ENCODE measurements around the gene TTC23. TPM values are rescaled to one million over a fixed set of nuclear protein-coding genes. Genes with fewer than 3 reads are reported as not detected.

TTC23 gene
- total RNA-seq, 1 donor from 2014 or later, result 10.1 TPM

DNA sequence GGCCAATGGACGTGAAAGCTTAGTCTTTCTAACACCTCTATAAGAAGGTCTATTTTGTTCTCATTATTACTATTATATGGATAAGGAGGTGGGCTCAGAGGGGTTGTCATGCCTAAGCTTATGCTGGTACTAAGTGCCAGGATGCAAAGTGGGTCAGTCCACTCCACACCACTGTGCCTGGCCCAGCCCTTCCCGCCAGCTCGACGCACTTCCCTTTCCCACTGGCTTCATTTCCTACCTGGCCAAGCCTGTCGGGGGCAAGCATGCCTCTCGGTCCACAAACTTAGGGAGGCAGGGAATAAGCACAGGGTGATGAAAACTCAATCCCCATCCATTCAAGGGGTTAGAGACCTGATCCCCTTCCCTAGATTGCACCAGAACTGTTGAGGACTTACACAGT lies 150.4 kb downstream of the TTC23 start:
- intact Hi-C loops (cut with micrococcal nuclease), result no loop called here
- ATAC-seq (no peak), DNase-seq (no peak)

DNA sequence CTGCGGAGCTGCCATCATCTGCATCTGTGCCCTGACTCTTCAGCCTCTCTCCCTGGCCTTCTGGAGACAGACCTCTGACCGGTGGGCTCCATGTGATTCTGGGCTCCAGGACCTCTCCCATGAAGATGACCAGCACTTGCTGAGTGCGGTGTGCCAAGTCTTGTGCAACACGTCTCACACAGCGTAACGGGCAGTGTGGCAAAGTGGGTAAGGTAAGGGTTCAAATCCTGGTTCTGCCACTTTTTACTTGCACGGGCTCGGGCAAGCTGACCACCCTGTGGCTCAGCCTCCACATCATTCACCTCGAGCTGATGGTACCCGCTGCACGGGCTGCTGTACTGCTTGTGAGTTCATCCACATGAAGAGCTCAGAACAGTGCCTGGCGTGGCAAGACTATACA lies 151.0 kb downstream of the TTC23 start:
- intact Hi-C loops (cut with micrococcal nuclease), result no loop called here
- DNase-seq (no peak), ATAC-seq (no peak)

DNA sequence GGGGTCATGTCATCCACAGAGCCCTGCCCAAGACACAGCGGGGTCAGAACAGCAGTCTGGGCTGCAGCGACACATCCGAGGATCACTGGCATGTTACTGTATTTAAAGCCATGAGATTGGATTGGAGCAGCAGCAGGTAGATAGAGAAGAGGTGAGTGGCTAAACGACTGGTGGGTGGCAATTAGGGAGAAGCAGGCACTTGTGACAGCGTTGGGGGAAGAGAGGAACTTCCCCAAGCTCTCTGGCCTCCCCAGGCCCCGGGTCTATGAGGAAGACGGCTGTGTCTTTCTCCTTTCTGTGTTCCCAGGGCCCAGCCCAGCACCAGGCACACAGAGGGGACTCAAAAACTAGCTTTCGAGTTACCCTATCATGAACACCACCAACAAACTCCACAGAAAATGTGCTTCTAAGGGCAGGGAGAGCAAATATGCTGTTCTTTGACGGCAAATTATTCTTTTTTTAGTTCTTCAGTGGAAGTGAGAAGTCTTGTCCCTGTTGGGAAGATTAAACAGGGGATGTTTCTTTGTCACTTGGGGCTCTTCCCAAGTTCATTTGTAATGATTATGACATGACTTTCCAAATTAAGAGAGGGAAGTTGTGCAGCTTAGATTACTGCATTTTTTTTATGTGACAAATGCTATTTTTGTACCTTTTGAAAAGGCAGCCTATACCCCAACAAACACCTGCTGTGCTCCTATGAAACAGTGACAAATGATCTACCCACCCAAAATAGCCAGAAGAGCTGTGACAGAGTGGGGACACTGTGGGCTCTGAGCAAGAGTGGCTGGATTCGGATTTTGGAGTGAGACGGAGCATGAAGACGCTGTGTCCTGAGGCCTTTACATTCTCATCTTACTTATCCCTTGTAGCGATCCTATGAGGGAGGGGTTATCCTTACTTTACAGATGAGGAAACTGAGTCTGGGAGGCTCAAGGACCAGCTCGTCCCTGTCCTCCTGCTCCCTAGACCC lies 151.7 kb downstream of the TTC23 start:
- intact Hi-C loops (cut with micrococcal nuclease), result no loop called here
- ATAC-seq, result no peak
- DNase-seq, result no peak

DNA sequence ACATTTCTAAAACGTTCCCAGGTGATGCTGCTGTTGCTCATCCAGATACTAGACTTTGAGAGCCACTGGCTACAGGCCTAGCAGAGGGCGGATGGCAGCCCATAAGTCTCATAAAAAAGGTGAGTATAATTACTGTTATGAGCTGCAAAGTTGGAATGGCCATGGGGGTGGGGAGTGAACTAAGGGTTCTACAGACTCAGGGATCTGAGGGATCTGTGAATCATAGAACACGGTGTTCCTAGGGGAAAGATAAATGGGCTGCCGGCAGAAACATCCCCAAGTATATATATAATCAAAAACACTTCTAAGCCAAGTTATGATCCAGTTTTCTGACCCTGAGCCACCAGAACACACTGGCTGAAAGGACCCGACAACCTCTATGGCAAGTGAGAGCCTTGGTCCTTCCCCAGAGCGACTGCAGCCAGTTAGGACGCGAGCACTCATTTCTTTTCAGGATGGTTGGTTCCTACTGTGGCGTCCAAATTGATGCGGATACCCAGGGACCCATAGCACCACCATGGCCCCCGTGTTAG lies 152.4 kb downstream of the TTC23 start:
- intact Hi-C loops (cut with micrococcal nuclease), result no loop called here
- ATAC-seq (no peak), DNase-seq (no peak)

DNA sequence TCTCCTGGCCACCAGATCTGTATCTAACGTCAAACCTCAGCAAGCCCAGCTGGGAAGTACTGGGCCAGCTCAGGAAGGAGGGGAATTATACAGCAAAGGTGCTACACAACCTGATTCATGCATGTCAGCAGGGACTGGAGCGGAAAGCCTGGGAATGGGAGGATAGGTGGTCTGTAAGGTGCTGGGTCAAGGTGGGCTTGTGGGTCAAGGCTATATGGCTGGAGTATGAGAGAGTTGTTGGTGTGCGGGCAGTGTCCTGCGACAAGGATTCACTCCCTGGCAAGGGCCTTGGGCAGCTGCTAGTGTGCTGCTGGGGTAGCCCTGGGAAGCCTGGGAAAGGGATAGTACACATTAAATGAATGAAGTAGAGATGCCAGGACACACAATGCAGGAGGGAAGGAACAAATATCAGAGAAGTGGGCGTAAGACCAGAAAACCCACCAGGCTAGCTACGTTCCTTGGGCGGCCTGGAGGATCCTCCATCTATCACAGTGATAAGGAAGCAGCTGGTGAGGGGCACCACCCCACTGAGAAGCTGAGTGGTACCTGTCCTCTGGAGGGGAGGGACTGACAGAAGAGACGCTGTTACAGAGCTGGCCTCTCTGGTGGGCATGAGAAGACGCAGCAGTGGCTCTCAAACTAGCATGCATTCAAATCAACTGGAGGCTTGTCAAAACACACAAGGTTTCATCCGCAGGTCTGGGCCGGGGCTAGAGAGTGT lies 153.0 kb downstream of the TTC23 start:
- DNase-seq (no peak), ATAC-seq (no peak)
- intact Hi-C loops (cut with micrococcal nuclease), result no loop called here

DNA sequence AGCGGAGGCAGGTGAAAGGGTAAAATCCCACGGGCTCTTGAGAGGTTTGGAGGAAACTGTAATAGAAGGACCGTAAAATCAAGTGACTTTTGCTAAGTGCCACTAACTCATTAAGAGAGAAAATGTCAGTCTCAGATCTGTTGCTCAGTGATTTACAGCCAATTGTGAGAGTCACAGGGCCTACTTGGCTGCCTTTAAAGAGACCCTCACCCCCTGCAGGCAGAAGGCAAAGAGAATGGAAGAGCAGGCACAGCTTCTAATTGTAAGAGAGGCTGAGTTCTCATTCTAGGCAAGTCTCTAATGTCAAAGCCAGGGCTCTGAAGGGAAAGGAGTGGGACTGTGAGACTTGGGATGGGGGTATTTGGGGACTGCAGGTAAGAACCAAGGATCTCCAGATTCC lies 153.8 kb downstream of the TTC23 start:
- intact Hi-C loops (cut with micrococcal nuclease), result no loop called here
- DNase-seq, result no peak
- no peak for ATAC-seq

DNA sequence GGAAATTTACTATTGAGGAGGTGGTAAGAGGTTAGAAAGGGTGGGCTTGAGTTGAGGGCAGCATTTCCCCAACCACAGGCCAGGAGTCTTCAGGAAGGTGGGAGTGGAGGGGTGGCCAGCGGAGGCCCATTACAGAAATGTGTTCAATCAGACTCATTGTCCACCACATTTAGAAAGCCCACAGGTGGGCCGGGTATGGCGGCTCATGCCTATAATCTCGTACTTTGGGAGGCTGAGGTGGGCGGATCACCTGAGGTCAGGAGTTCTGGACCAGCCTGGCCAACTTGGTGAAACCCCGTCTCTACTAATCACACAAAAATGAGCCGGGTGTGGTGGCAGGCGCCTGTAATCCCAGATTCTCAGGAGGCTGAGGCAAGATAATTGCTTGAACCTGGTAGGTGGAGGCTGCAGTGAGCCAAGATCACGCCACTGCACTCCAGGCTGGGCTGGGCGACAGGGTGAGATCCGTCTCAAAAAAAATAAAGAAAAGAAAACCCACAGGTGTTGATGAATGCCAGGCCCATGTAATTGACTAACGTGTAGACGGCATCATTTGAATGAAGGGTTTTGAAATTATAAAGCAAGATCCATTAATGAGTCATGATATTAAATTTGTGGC lies 156.7 kb downstream of the TTC23 start:
- DNase-seq, result no peak
- ATAC-seq, result no peak
- intact Hi-C loops (cut with micrococcal nuclease), result no loop called here

DNA sequence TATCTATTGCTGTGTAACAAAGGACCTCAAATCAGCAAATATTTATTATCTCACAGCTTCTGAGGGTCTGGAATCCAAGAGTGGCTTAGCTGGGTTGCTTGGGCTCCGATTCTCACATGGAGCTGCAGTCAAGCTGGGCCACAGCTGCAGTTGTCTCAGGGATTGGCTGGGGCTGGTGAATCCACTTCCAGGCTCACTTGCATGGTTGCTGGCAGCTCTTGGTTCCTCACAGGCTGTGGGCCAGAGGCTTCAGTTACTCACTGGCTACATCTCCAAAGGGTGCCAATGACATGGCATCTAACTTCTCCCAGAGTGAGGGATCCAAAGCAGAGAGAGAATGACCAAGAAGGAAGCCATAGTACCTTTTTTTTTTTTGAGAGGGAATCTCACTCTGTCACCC lies 158.4 kb downstream of the TTC23 start:
- DNase-seq (no peak), ATAC-seq (no peak)
- intact Hi-C loops (cut with micrococcal nuclease), result no loop called here

DNA sequence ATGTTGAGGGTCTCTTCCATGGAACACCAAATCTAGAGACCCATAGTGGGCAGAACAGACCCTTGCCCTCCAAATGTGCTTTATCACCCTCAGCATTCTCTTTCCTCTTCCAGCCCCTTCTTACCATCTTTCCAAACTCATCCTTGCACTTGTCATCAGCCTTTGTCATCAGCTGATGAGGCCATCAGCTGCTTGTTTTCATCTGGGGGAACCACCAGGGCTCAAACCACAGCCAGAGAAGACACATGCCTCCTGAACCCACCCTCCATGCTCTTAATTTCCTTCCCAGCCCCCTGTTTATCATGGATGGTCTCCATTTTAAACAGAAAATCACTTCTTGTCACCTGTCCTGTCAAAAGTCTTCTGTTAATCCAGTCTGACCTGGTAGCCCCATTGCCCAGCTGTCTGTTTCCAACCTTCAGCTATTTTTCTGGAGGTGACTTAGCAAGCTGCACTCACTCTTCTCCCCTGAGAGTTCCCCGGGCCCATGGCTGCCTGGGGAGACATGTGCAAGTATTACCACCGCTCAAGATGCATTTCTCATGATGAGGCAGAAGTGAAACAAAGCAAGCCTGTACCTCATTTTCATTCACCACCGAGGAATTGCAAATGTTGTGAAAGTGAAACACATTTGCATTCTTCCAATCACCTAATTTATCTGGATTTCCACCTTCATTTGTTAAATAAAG lies 159.2 kb downstream of the TTC23 start:
- intact Hi-C loops (cut with micrococcal nuclease), result no loop called here
- ATAC-seq (no peak), DNase-seq (no peak)

DNA sequence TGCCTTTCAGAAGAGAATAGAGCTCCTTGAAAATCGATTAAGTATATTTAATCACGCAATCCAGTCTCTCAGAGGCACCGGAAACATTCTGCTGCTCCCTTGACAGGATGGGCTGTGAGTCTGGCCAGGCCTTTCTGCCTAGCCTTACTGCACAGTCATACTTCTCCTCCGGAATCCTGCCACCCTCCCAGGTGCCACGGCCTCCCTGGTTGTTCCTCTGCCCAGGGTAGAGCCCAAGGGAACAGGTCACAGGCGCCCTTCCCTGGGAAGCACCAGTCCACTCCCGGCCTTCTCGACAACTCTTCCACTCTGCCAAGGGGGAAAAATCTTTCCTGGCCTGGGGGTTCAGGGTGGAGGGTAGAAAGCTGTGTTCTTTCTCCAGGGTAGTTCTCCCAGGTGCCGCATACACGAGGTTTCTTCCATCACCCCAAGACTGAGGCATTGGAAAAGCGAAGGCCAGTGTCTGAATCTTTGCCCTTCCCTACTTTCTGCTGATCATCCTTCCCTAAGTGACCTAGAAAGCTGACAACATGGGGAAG lies 161.9 kb downstream of the TTC23 start:
- ATAC-seq, result no peak
- intact Hi-C loops (cut with micrococcal nuclease), result no loop called here

DNA sequence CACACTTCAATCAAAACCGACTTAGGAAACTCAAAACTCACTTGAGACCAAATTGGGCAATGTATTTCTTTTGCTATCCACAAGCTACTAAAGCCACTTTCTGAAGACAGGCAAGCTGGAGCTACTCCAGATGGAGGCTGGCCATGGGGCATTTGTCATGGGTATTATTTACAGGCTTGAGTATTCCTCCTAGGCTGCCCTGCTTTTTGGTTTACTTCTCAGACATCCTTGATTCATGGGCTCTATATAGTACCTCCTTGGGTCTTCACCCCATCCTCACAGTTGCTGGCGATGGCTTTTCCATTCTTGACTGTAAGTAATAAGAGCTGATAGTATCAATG lies 163.1 kb downstream of the TTC23 start:
- no peak for DNase-seq
- intact Hi-C loops (cut with micrococcal nuclease), result no loop called here
- ATAC-seq, result no peak

More for the DNA sequence above, 161.9 kb downstream of the TTC23 start:
- DNase-seq, result no peak

Other genes with a start within 250 kb of the TTC23 start
- 0.55 TPM for gene PGPEP1L, start 241.8 kb downstream of the TTC23 start, total RNA-seq
- 329 TPM for gene SYNM, start 144.5 kb downstream of the TTC23 start, total RNA-seq
- gene LRRC28, start 1.9 kb upstream of the TTC23 start, total RNA-seq, result 24.4 TPM

Data from left ventricle myocardium superior (tissue), 1 donor.